NOMO-1 (cell line): Measurements from ENCODE around the gene RPS6KC1.
A peak's percentile ranks its signal among the peaks of the same experiment; 100 is the strongest.
"Not testable (repeated sequence)": the region's sequence is repeated elsewhere in the genome, so short reads cannot be mapped to it uniquely, and the experiment has no call there.

Experiments
- DNase-seq, 2 experiments: peaks; one replicate each; lab custom pipeline; 2025; ENCODE audit not compliant: unreplicated experiment in 2 of 2; lab: John Stamatoyannopoulos, UW

RPS6KC1 gene, protein sequence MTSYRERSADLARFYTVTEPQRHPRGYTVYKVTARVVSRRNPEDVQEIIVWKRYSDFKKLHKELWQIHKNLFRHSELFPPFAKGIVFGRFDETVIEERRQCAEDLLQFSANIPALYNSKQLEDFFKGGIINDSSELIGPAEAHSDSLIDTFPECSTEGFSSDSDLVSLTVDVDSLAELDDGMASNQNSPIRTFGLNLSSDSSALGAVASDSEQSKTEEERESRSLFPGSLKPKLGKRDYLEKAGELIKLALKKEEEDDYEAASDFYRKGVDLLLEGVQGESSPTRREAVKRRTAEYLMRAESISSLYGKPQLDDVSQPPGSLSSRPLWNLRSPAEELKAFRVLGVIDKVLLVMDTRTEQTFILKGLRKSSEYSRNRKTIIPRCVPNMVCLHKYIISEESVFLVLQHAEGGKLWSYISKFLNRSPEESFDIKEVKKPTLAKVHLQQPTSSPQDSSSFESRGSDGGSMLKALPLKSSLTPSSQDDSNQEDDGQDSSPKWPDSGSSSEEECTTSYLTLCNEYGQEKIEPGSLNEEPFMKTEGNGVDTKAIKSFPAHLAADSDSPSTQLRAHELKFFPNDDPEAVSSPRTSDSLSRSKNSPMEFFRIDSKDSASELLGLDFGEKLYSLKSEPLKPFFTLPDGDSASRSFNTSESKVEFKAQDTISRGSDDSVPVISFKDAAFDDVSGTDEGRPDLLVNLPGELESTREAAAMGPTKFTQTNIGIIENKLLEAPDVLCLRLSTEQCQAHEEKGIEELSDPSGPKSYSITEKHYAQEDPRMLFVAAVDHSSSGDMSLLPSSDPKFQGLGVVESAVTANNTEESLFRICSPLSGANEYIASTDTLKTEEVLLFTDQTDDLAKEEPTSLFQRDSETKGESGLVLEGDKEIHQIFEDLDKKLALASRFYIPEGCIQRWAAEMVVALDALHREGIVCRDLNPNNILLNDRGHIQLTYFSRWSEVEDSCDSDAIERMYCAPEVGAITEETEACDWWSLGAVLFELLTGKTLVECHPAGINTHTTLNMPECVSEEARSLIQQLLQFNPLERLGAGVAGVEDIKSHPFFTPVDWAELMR

GRCh38 chr1:213051127-213051880 is at the start of gene RPS6KC1:
TSS of gene RPS6KC1 (plus strand) at chr1:213051241. CDS start at chr1:213051405, 164 bp downstream.
- DNase-seq = peak; percentile 83 to 86

DNA sequence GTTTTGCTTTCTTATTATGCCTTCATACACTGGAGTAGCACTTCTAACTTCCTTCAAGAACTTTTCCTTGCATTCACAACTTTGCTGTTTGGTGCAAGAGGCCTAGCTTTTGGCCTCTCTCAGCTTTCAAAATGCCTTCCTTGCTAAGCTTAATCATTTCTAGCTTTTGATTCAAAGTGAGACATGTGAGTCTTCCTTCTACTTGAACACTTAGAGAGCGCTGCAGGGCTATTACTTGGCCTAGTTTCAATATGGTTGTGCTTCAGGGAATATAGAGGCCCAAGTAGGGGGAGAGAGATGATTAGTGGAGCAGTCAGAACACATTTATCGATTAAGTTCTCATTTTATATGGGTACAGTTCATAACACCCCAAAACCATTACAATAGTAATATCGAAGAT is 47.8 kb upstream of the RPS6KC1 start:
- no peak for DNase-seq

DNA sequence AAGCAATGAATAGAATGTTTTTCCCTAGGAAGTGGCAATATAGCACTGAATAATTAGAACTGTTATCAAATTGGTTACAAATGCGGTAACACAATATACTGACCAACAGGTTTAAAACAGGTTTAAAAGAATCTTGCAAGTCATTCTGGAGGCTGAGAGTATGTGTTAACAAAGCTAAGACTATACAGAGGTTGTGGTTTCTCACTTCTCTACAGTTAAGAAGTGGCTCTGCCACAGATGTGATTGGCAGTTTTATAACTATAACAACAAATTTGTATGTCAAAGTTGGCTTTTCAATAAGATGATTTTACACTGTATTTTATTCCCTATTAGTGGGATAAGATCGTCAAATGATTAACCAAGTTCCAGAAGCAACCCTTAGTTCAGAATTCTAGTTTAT is 42.5 kb upstream of the RPS6KC1 start:
- peak; percentile 10 to 67 for DNase-seq

DNA sequence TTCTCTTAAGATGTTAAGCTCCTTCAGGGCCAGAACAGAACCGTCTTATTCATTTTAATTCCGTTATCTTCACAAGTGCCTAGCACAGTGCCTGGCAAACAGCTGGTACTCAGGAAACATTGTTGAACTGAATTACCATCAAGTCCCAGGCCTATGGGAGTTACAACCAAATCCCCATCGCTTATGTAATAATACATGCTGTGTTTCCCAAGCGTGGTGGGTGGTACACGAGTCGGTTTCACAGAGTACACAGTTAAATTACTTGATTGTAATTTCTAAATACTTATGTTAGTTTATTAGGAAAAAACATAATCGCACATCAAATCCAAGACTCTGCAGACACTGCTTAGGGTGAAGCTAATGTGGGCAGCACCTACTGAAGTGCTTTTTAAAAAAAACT is 36.4 kb upstream of the RPS6KC1 start:
- no peak for DNase-seq

DNA sequence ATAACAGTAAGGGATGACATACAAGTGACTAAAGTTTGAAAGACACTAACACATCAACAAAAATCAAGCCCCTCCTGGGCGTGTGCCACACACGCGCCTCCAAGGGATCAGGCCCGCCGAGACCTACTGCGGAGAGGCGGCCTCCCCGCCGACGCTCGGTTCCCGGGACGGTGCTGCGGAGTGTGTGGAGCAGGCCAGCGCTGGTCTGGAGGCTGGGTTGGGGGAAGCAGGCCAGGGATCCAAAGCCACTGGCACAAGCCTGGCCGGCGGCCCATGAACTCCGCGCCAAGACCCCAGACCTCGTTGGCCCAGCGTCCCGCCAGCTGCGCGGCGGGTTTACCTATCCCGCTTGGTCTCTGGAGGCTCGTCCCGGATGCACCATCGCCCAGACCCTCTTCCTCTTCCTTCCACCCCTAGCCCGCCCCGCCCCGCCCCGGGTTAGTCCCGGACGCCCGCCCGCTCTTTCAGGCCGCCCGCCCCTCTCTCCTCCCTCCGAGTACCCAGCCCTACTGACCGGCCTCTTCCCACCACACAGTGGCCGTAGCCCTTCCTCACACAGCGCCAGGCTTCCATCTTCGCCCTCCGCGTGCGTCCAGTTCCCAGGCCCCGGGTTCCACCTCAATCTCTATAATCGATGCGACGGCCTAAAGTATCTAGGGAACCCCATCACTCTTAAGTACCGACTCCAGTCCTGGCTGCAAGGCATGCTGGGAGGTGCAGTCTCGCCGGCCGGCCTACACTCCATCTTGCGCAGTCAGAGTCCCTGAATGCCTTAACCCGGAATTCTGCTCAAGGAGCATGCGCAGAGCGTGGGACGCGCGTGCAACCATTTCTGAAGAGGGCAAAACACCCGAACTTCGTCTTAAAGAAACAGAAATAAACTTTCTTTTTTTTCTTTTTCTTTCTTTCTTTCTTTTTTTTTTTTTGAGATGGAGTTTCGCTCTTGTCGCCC is 35.7 kb upstream of the RPS6KC1 start, which contains the start of gene ANGEL2:
ANGEL2 (minus strand) TSS at position 769 of the 952 bp plus-strand sequence; CDS start at position 573, 196 bp downstream.
- peak; percentile 92 to 95 for DNase-seq

DNA sequence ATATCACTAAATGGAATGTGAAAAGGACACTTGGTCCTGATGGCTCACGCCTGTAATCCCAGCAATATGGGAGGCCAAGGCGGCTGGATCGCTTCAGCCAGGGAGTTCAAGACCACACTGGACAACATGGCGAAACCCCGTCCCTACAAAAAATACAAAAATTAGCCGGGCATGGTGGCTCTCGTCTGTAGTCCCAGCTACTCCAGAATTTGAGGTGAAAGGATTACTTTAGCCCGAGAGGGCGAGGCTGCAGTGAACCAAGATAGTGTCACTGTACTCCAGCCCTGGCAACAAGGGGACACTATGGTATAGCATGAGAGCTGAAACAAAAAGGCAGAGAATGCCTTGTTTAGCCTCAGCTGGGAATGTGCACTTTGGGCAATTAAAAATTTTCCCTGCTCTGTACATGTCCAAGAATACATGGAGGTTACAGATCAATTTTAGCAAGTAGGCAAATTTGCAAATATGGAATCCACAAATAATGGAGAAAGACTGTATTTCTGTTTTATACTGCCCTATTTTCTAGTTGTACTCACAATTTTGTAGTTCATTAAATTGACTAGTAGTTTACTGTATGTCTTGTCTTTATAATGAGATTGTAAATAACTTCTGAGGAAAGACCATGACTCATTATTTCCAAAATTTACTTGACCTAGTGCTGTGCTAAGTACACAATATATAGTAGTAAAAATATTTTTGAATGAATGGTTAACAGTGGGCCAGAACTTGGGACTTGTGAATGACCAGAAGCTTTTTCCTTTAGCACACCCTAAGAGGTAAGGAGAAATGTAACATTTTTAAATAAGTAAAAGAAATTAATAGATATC is 33.4 kb upstream of the RPS6KC1 start:
- DNase-seq = no peak

GRCh38 chr1:213019450-213019849 is 31.6 kb upstream of the RPS6KC1 start:
- no peak for DNase-seq

- no peak for DNase-seq
Observed at GRCh38 chr1:213020016-213020415, 31.0 kb upstream of the RPS6KC1 start.

GRCh38 chr1:213027024-213027423 is 24.0 kb upstream of the RPS6KC1 start:
- DNase-seq = not testable (repeated sequence)

DNA sequence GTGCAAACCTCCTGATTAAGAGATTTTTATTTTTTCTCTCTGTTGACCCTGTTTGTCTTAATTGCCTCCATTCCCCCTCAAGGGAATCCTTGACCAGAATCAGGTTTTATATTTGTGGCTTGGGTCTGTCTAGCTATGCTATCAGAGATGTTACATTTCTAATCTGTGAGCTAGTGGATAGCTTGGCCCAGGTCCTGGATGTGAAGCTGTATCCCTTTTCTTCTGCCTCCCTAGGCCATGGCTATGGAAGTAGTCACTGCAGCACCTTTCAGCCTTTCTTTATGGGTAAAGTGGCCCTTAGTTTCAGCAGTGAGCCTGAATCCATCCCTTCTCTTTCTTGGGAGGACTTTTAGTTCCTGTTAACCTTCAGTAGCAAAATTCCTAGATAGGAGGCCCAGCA is 18.4 kb upstream of the RPS6KC1 start:
- DNase-seq = no peak

- no peak for DNase-seq
Observed at GRCh38 chr1:213034713-213035112, 16.3 kb upstream of the RPS6KC1 start.

GRCh38 chr1:213035573-213035972 is 15.5 kb upstream of the RPS6KC1 start:
- no peak for DNase-seq

GRCh38 chr1:213041443-213041842 is 9.6 kb upstream of the RPS6KC1 start:
- no peak for DNase-seq

DNA sequence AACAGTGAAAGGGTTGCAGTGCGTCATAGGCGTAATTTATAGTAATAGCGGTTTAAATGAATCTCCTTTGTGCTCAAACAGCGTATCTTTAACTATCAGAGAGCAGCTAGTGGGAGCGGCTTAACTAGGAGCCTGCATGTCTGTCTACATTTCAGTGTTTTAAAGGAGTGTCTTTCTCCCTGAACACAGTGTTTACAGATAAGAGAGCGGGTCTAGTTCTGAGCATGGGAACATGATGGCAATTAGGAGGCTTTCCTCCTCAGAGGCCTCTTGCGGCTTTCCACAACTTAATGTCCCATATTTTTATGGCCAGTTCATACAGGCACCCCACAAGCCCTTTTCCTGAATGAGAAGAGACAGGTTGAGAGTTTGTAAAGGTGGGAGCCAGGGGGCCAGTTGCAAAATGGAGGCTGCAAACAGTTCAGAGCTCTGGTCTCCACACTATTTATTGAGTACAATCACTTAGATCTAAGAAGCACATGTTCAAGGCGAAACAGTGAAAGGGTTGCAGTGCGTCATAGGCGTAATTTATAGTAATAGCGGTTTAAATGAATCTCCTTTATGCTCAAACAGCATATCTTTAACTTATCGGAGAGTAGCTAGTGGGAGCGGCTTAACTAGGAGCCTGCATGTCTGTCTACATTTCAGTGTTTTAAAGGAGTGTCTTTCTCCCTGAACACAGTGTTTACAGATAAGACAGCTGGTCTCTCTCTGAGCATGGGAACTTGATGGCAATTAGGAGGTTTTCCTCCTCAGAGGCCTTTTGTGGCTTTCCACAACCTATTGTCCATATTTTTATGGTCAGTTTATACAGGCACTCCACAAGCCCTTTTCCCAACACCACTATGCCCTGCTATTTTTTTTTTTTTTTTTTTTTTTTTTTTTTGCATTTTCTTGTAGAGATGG is 5.5 kb upstream of the RPS6KC1 start:
- DNase-seq = not testable (repeated sequence)

DNA sequence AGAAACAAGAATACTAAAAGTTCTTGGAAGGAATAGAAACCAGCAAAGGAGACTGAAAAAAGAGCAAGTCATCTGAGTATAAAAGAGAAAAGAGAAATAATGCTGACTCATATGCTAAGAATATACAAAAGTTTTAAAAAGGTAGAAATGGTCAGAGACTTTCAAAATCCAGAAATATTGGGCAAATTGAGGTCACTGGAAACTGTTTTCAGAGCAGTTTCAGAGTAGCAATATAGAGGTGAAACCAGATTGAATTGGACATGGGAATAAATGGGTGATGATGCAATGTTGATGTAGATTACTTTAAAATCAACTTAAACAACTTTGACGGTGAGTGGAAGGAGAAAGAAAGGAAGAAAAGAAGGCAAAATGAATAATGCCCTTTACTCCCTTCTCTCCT is 1.8 kb upstream of the RPS6KC1 start:
- peak in 1 of 2 experiments; percentile 69 for DNase-seq

- DNase-seq = no peak
Observed at GRCh38 chr1:213050745-213051126, 305 bp upstream of the RPS6KC1 start.

DNA sequence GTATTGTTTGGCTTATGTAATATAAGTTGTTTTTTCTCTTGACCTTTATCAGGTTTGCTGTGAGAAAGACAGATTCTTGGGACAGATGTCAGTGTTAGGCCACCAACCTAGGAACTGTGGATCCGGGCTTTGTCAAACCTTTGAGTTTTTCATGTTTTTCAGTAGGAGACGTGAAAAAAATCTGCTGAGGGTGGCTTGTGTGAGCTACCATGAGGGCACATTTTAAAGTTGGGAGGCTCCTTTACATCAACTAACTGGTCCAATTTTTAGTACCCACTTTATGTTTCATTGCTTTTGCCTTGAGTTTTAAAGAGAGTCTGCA is 801 bp downstream of the RPS6KC1 start:
- DNase-seq = no peak

DNA sequence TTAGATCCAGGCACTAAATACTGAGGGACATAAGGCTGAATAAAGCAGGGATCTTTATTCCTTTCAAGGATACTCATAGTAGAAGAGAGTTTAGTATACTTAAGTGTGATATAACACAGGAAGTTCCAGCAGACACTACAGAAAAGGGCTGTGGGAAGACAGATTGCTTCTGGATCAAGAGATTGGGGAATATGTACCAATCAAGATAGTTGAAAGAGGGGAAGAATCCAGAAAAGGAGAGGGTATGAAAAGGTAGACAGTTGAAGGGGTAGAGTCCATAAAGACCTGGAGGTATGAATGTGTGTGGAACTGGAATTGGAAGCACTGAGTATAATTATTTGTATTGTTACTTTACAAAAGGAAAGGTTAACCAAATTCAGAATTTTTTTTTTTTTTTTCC is 2.4 kb downstream of the RPS6KC1 start:
- DNase-seq = no peak
